H1 (cell line): ENCODE data around the gene VENTX. TPM values are rescaled to one million over a fixed set of nuclear protein-coding genes. Genes with fewer than 3 reads are reported as not detected.

Experiments
- CTCF ChIA-PET: fragments of 300-600 bp; sonication (Branson Sonifier 250); formaldehyde crosslinking; loops from one replicate; lab custom pipeline; 2021; ENCODE audit not compliant: partially characterized antibody; lab: Charles Lee
- POLR2A ChIA-PET: fragments of 300-600 bp; sonication (Branson Sonifier 250); formaldehyde crosslinking; loops from one replicate; lab custom pipeline; 2021; ENCODE audit warnings: inconsistent platforms; ENCODE audit not compliant: partially characterized antibody; lab: Charles Lee
- DNase-seq, 2 experiments: peaks; one replicate each; pipeline versions ENCODE4 v3.0.0 to v3.0.0-alpha.2; 2010 to 2022; ENCODE audit warnings: low spot score in 2 of 2, low read depth in 1 of 2, mixed read lengths in 1 of 2
- FAIRE-seq: peaks from 2 replicates; lab custom pipeline; 2011; peaks lifted over from hg19 to GRCh38; lab: Jason Lieb, UNC
- H2AFZ ChIP-seq: 2 replicates; pipeline ENCODE4 v1.8.1; 2012; ENCODE audit warnings: low read length, inconsistent platforms
- H2AK5ac ChIP-seq: 2 replicates; pipeline ENCODE4 v1.6.1; 2013; ENCODE audit warnings: low read depth, low read length
- H2BK120ac ChIP-seq: replicated peaks from 2 replicates; pipeline ENCODE3; 2013; ENCODE audit warnings: low read depth, low read length, inconsistent platforms
- H2BK12ac ChIP-seq: 2 replicates; pipeline ENCODE4 v1.6.1; 2013; ENCODE audit warnings: low read depth, low read length
- H2BK15ac ChIP-seq: 2 replicates; pipeline ENCODE4 v1.6.1; 2013; ENCODE audit warnings: low read length
- H2BK20ac ChIP-seq: 2 replicates; pipeline ENCODE4 v1.6.1; 2013; ENCODE audit warnings: low read length
- H2BK5ac ChIP-seq: 2 replicates; pipeline ENCODE4 v1.6.1; 2013; ENCODE audit warnings: low read depth, low read length
- H3K14ac ChIP-seq: 2 replicates; pipeline ENCODE4 v1.6.1; 2013; ENCODE audit warnings: inconsistent platforms; ENCODE audit not compliant: insufficient read length
- H3K18ac ChIP-seq: 2 replicates; pipeline ENCODE4 v1.6.1; 2013; ENCODE audit warnings: low read length; ENCODE audit errors: extremely low read depth
- H3K23ac ChIP-seq: 2 replicates; pipeline ENCODE4 v1.6.1; 2013; ENCODE audit warnings: inconsistent platforms; ENCODE audit not compliant: insufficient read length
- H3K23me2 ChIP-seq: 2 replicates; pipeline ENCODE4 v1.6.1; 2013; ENCODE audit warnings: low read depth, low read length
- H3K27ac ChIP-seq: 2 replicates; pipeline ENCODE4 v1.6.1; 2011; ENCODE audit warnings: low read depth, low read length, inconsistent platforms
- H3K27me3 ChIP-seq, 4 experiments: replicated peaks in 1 of 4; 1 replicate in 1 of 4; 2 replicates in 3 of 4; pipeline versions ENCODE4 v1.6.1 to v1.8.1; 2011 to 2013; ENCODE audit warnings: low read length in 3 of 4, mild to moderate bottlenecking in 3 of 4, inconsistent platforms in 2 of 4, mixed read lengths in 2 of 4, moderate library complexity in 1 of 4; ENCODE audit not compliant: control insufficient read depth in 3 of 4, insufficient read depth in 3 of 4; ENCODE audit errors: extremely low read depth in 1 of 4
- H3K36me3 ChIP-seq, 4 experiments: 2 replicates each; pipeline versions ENCODE4 v1.6.1 to v1.8.1; 2011 to 2013; ENCODE audit warnings: mild to moderate bottlenecking in 4 of 4, low read length in 3 of 4, moderate library complexity in 2 of 4, control low read depth in 1 of 4, inconsistent platforms in 1 of 4; ENCODE audit not compliant: insufficient read depth in 4 of 4, control insufficient read depth in 2 of 4
- H3K4ac ChIP-seq: replicated peaks from 2 replicates; pipeline ENCODE3; 2013; ENCODE audit warnings: low read length, low read depth, mixed read lengths, inconsistent platforms; ENCODE audit not compliant: insufficient read length
- H3K4me1 ChIP-seq, 4 experiments: replicated peaks in 1 of 4; 1 replicate in 1 of 4; 2 replicates in 3 of 4; pipeline versions ENCODE4 v1.6.1 to v1.8.1; 2011 to 2013; ENCODE audit warnings: low read length in 3 of 4, inconsistent platforms in 2 of 4, mixed read lengths in 1 of 4; ENCODE audit not compliant: insufficient read depth in 4 of 4, control insufficient read depth in 3 of 4
- H3K4me2 ChIP-seq, 2 experiments: 2 replicates each; pipeline versions ENCODE4 v1.6.1 to v1.8.1; 2011 to 2013; ENCODE audit warnings: low read depth in 2 of 2, low read length in 2 of 2, control low read depth in 1 of 2, inconsistent platforms in 1 of 2, mild to moderate bottlenecking in 1 of 2; ENCODE audit not compliant: insufficient read depth in 1 of 2
- H3K4me3 ChIP-seq, 4 experiments: fragments of 200-600, 300-600 bp in 1 of 4; sonication (generic), shearing (Covaris generic), sonication (Bioruptor Twin) in 1 of 4; 2 replicates each; pipeline versions ENCODE4 v1.5.1 to v1.8.1; 2011 to 2016; ENCODE audit warnings: low read length in 4 of 4, low read depth in 3 of 4, control low read depth in 2 of 4, inconsistent platforms in 2 of 4, mild to moderate bottlenecking in 2 of 4, mixed read lengths in 1 of 4, moderate library complexity in 1 of 4; ENCODE audit not compliant: insufficient read depth in 2 of 4; ENCODE audit errors: extremely low read depth in 1 of 4
- H3K56ac ChIP-seq: replicated peaks from 2 replicates; pipeline ENCODE3; 2013; ENCODE audit warnings: low read depth, mild to moderate bottlenecking, mixed read lengths, low read length, inconsistent platforms; ENCODE audit not compliant: insufficient read length
- H3K79me1 ChIP-seq: 2 replicates; pipeline ENCODE4 v1.6.1; 2013; ENCODE audit warnings: low read depth, low read length, control low read depth
- H3K79me2 ChIP-seq, 2 experiments: 2 replicates each; pipeline versions ENCODE4 v1.6.1 to v1.8.1; 2012 to 2013; ENCODE audit warnings: low read length in 2 of 2, mild to moderate bottlenecking in 2 of 2, inconsistent platforms in 1 of 2; ENCODE audit not compliant: insufficient read depth in 2 of 2, control insufficient read depth in 1 of 2
- H3K9ac ChIP-seq, 4 experiments: replicated peaks in 1 of 4; 1 replicate in 1 of 4; 2 replicates in 3 of 4; pipeline versions ENCODE4 v1.6.1 to v1.8.1; 2011 to 2013; ENCODE audit warnings: low read depth in 3 of 4, low read length in 3 of 4, control low read depth in 2 of 4, mild to moderate bottlenecking in 2 of 4, moderate library complexity in 2 of 4, inconsistent platforms in 1 of 4; ENCODE audit errors: extremely low read depth in 1 of 4
- H3K9me3 ChIP-seq, 2 experiments: 2 replicates each; pipeline versions ENCODE4 v1.6.1 to v1.8.1; 2012 to 2013; ENCODE audit warnings: mild to moderate bottlenecking in 2 of 2, moderate library complexity in 2 of 2, control low read depth in 1 of 2, inconsistent platforms in 1 of 2, low read depth in 1 of 2, low read length in 1 of 2, mixed read lengths in 1 of 2; ENCODE audit not compliant: insufficient read depth in 2 of 2
- H4K20me1 ChIP-seq, 2 experiments: replicated peaks in 1 of 2; 2 replicates each; pipeline versions ENCODE3 to v1.8.1; 2011 to 2013; ENCODE audit warnings: inconsistent platforms in 2 of 2, low read length in 2 of 2, mild to moderate bottlenecking in 1 of 2; ENCODE audit not compliant: insufficient read depth in 2 of 2, control insufficient read depth in 1 of 2
- H4K5ac ChIP-seq: 2 replicates; pipeline ENCODE4 v1.6.1; 2013; ENCODE audit warnings: low read length, low read depth, mixed read lengths, inconsistent platforms; ENCODE audit not compliant: insufficient read length
- H4K8ac ChIP-seq: 2 replicates; pipeline ENCODE4 v1.8.0; 2013; ENCODE audit warnings: mild to moderate bottlenecking, moderate library complexity, low read length, inconsistent platforms; ENCODE audit not compliant: insufficient read depth; ENCODE audit errors: extremely low read depth
- H4K91ac ChIP-seq: replicated peaks from 2 replicates; pipeline ENCODE3; 2013; ENCODE audit warnings: low read length, mixed read lengths, inconsistent platforms; ENCODE audit not compliant: insufficient read length
- BACH1 ChIP-seq: IDR thresholded peaks from 2 replicates; pipeline ENCODE4 v1.6.1; 2012; ENCODE audit warnings: low read length, improper control_type of control experiment
- NANOG ChIP-seq: IDR thresholded peaks from 2 replicates; pipeline ENCODE4 v1.6.1; 2011; ENCODE audit warnings: low read length, low read depth, mild to moderate bottlenecking, inconsistent platforms; ENCODE audit not compliant: insufficient read depth, poor library complexity, severe bottlenecking
- NRF1 ChIP-seq: IDR thresholded peaks from 2 replicates; pipeline ENCODE4 v1.6.1; 2011; ENCODE audit warnings: mild to moderate bottlenecking, low read depth, low read length, improper control_type of control experiment
- POLR2AphosphoS5 ChIP-seq: IDR thresholded peaks from 2 replicates; pipeline ENCODE4 v1.6.1; 2011; ENCODE audit warnings: low read depth, low read length
- RAD21 ChIP-seq, 2 experiments: IDR thresholded peaks in 1 of 2; conservative IDR thresholded peaks in 1 of 2; 2 replicates each; pipeline ENCODE4 v1.6.1; 2011; ENCODE audit warnings: low read depth in 2 of 2, low read length in 2 of 2, improper control_type of control experiment in 1 of 2, inconsistent platforms in 1 of 2, mild to moderate bottlenecking in 1 of 2, moderate library complexity in 1 of 2
- WGBS, 2 experiments: shearing (Covaris generic) in 1 of 2; methylation state at CpG; one replicate each; pipeline versions ENCODE4 v1.1.6 to v1.1.7; 2013 to 2015; ENCODE audit warnings: low lambda C conversion rate in 2 of 2, mixed read lengths in 2 of 2, inconsistent platforms in 1 of 2, low coverage in 1 of 2, missing lambda C conversion rate in 1 of 2; ENCODE audit not compliant: insufficient replicate concordance in 2 of 2, insufficient coverage in 1 of 2, insufficient read length in 1 of 2; ENCODE audit errors: extremely low coverage in 1 of 2, missing lambda C conversion rate in 1 of 2; 5-methylcytosine and 5-hydroxymethylcytosine counted together
- polyA plus RNA-seq, 7 experiments: library from polyadenylated mRNA; depleted of rRNA in 3 of 7; stranded (reverse) in 5 of 7; unstranded in 2 of 7; fragments of >200 nt in 5 of 7; fragments of 200-250 nt in 2 of 7; gene quantifications; 1 replicate in 5 of 7; 2 replicates in 1 of 7; 4 replicates in 1 of 7; pipeline versions ENCODE4 v1.2.1 to v1.2.3, GENCODE V29; 2011 to 2013; ENCODE audit warnings: missing spikeins in 2 of 7, mixed read lengths in 2 of 7
- total RNA-seq: library from RNA; stranded (reverse); fragmentation: NEBNext Ultra II Directional; extraction: Animal tissue kit (Norgen Biotek cat#: 25700); gene quantifications from 2 replicates; pipeline ENCODE4 v1.2.1, GENCODE V29; 2021

Gene VENTX
- total and polyA plus RNA-seq, 2 of the 8 experiments (the other 6 are each of a cell fraction or from before 2014, with no cell fraction given), result 5.6 TPM

- no peak overlapping the region for H2AK5ac ChIP-seq
- H3K4me2 ChIP-seq, result no peak overlapping the region
- H2BK120ac ChIP-seq, result no peak overlapping the region
- H3K79me2 ChIP-seq, result no peaks in the 10 kb centered on the region
- no peak overlapping the region for H3K56ac ChIP-seq
- POLR2A ChIA-PET, result interaction anchor here (2.1 kb wide), 1 partner anchor 23 kb away, joined by 6 read pairs; no protein-coding TSS in a partner anchor
- no peak overlapping the region for H3K4me3 ChIP-seq
- H2BK12ac ChIP-seq, result no peak overlapping the region
- no peak overlapping the region for H4K5ac ChIP-seq
- no peak overlapping the region for H2BK20ac ChIP-seq
- H4K20me1 ChIP-seq, result peaks cover 0 to 2% of the 10 kb centered on the region in 2 experiments
- H2AFZ ChIP-seq, result no peak overlapping the region
- no peak overlapping the region for H3K27ac ChIP-seq
- H3K23me2 ChIP-seq, result no peaks in the 10 kb centered on the region
- CTCF ChIA-PET, result interaction anchor here (1.3 to 3.4 kb wide), 2 partner anchors 59 to 263 kb away, joined by 5 to 11 read pairs; no protein-coding TSS in a partner anchor
- no peak overlapping the region for H3K14ac ChIP-seq
- H3K9me3 ChIP-seq, result no peaks in the 10 kb centered on the region
- no peaks in the 10 kb centered on the region for H3K79me1 ChIP-seq
- FAIRE-seq, result no peak
- no peak overlapping the region for H2BK5ac ChIP-seq
- no peak overlapping the region for H3K23ac ChIP-seq
- H3K36me3 ChIP-seq, result peaks cover 0 to 10% (median 0%) of the 10 kb centered on the region in 4 experiments; a peak in 2 of 8 replicates
- H4K91ac ChIP-seq, result no peak overlapping the region
- H3K27me3 ChIP-seq, result no peaks in the 10 kb centered on the region
- H4K8ac ChIP-seq, result no peak overlapping the region; the same call in none of the 2 replicates
- H2BK15ac ChIP-seq, result no peak overlapping the region
- no peaks in the 10 kb centered on the region for H3K4me1 ChIP-seq
- H3K18ac ChIP-seq, result no peak overlapping the region
- WGBS, 2 experiments, result 90% methylated on average over 38 of the region's 62 CpGs; no CpG with 5 or more reads in 1 of the 2 experiments
- H3K9ac ChIP-seq, result no peak overlapping the region
- H3K4ac ChIP-seq, result no peak overlapping the region
- no peak for DNase-seq
- no peak for TF ChIP-seq NRF1
- TF ChIP-seq BACH1, result no peak
- no peak for TF ChIP-seq NANOG
- no peak for TF ChIP-seq POLR2AphosphoS5
- TF ChIP-seq RAD21 (IDR thresholded peaks at IDR 0.05 in 1 of 2, conservative IDR thresholded peaks at IDR 0.05 in 1 of 2; ENCODE audit: low read depth in 2 of 2, low read length in 2 of 2), result no peak
Observed at GRCh38 chr10:133202778-133203651, 34.6 kb upstream of the VENTX start.
